GM10847 (cell line): ENCODE data around the gene ALDH1L2.

Experiments
- POLR2A ChIP-seq: IDR thresholded peaks from 2 replicates; pipeline ENCODE4 v1.6.1; 2011; ENCODE audit not compliant: insufficient read length; ENCODE audit errors: extremely low read depth

Gene ALDH1L2

GRCh38 chr12:105020241-105020962, 63.9 kb downstream of the ALDH1L2 start:
- TF ChIP-seq POLR2A, result no peak

GRCh38 chr12:105018776-105019175, 65.5 kb downstream of the ALDH1L2 start:
- TF ChIP-seq POLR2A, result no peak

DNA sequence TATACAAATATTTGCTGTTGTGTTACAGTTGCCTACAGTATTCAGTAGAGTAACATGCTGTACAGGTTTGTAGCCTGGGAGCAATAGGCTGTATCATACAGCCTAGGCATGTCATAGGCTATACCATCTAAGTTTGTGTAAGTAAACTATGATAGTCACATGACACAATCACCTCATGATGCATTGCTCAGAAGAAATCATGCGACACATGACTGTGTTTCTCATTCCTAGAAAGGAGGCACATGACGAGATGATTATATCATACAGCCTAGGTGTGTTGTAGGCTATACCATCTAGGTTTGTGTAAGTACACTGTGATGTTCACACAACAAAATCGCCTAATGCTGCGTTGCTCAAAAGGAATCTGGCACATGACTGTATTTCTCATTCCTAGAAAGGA, 66.2 kb downstream of the ALDH1L2 start:
- TF ChIP-seq POLR2A, result no peak

DNA sequence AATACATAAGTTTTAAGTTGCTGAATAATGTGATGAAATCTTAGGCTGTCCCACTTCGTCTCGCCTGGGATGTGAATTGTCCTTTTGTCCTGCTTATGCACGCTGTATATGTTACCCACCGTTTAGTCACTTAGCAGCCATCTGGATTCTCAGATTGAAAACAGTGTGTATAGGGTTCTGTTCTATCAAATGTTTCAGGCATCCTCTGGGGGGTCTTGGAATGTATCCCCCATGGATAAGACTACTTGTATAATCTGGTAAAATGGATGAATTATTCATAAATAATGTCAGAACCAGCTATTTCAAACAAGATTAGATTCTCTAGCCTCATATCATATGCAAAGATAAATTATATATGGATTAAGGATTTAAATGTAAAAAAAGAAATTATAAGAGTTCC, 68.7 kb downstream of the ALDH1L2 start:
- TF ChIP-seq POLR2A, result no peak

DNA sequence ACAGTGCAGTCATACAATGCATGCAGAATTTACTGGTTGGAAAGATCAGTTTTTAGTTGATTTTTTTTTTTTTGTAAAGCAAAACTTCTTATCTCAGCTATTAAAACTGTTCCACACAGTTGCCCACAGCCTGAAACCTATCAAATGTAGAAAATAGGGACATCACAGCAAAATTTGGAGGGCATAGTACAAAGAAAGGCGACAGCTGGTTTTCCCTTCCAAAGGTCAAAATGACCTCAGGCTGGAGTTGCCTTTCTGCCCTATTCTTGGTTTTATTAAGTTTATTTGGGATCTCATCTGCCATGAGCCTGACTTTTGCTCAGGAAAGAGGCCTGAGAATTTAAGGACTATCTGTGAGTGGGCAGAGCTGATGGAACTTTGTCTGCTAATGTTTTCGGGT, 69.7 kb downstream of the ALDH1L2 start:
- TF ChIP-seq POLR2A, result no peak

DNA sequence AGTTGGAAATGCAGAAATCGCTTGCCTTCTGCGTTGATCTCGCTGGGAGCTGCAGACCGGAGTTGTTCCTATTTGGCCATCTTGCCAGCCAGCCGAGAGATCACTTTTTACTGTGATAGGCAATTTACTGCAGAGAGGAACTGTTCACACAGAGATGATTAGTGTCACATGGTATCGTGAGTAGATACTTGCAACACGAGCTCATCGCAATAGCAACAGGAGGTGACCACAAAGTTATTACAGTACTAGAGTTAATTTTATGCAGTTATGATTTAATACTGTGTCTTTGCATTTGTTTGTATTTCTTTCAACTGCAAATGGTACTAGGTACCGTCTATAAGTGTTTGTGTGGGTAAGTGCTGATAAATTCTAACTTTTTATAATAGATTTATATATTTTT, 70.4 kb downstream of the ALDH1L2 start:
- no peak for TF ChIP-seq POLR2A

DNA sequence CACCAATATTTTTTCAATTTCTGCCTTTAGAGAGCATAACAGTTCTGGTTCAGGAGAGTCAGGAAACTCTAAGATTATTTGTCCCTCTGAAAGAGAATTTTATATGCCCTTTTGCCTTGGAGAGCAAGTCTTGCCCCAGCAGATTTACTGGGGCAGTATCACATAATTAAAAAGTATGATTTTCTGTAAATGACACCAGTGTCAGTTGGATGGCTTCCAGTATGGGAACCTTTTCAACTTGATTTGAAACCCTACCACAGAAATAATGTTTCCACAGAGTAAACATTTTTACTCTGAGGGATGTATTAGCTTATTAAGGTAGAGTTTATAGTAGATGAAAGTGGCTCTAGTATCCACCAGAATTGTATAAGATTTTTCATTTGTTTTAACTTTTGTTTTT, 82.8 kb downstream of the ALDH1L2 start:
- no peak for TF ChIP-seq POLR2A

GRCh38 chr12:104999347-104999685, 84.9 kb downstream of the ALDH1L2 start:
- no peak for TF ChIP-seq POLR2A

- no peak for TF ChIP-seq POLR2A
These were observed 85.6 kb downstream of the ALDH1L2 start for GRCh38 chr12:104998423-104999346.

DNA sequence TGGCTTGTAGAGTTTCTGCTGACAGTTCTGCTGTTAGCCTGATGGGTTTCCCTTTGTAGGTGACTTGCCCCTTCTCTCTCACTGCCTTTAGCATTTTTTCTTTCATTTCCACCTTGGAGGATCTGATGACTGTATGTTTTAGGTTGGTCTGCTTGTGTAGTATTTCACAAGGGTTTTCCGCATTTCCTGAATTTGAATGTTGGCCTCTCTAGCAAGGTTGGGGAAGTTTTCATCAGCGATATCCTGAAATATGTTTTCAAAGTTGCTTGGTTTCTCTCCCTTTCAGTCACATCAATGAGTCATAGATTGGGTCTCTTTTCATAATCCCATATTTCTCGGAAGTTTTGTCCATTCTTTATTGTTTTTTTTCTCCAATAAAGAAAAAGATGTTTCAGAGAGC, 86.7 kb downstream of the ALDH1L2 start:
- TF ChIP-seq POLR2A, result no peak

GRCh38 chr12:104994336-104994735, 89.9 kb downstream of the ALDH1L2 start:
- TF ChIP-seq POLR2A, result no peak

DNA sequence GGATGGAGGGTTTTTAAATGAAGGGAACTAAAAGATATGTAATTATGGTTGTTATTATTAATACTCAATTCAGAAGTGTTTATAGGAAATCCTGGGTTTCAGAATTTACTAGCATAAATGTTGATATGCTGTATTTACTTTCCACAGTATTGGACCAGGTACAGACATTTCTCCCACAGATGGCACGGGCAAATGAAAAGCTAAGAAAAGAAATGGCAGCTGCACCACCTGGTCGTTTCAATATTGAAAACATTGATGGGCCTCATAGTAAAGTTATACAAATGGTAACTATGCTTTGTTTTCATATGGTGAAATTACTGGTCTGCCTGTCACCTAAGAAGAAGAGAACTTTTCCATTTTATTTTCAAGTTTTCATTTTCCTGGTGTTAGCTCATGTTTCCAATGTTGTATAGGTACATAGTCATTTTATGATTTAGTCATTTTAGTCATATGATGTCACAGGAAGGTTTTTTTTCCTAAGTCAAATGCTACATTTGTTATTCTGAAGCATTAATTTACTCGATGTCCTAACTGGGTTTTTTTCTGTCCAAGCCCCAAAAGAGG, 92.6 kb downstream of the ALDH1L2 start:
- no peak for TF ChIP-seq POLR2A

- no peak for TF ChIP-seq POLR2A
These were observed 93.3 kb downstream of the ALDH1L2 start for GRCh38 chr12:104990950-104991349.

DNA sequence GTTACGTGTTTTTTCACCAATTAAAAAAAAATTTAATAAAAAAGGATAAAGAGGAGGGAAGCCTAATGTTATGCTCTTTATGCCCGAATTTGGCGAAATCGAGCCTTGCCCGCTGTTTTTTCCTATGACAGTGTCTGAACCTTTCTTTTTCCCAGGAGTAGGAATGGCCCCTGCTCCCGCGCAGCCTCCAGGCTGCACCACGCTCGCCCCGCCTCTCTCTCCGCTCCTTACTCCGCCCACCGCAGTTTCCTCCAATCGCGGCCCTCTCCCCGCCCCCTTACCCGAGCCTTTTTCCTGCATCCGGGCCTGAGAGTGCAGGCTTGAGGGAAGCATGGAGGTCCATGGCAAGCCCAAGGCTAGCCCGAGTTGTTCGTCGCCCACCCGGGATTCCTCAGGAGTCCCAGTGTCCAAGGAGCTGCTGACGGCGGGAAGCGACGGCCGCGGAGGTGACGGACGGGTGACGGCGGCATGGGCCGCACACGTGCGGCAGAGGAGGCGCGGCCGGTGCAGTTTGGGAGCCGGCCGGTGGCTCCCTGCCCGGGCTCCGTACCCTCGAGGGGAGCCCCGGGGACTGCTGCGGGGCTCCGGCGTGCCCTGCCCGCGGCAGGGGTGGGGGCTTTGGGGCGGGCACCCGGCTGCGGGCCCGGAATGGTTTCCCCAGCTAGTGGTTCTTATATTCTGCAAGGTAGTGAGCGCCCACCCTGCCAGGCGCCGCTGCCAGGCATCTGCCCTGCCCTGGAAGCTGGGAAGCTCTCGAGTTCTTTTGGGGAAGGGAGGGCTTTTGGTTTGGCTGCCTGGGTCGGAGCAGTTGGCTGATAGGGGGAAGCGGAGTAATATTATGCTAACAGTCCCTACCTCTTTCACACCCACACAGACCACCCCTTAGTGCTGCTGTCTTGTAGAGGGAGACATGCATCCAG, 98.0 kb downstream of the ALDH1L2 start, which contains the start of gene NOPCHAP1:
TSS of gene NOPCHAP1 (plus strand) at position 295 of the 920 bp plus-strand sequence. CDS start at position 332, 37 bp downstream.
- TF ChIP-seq POLR2A, result peak; percentile 62

DNA sequence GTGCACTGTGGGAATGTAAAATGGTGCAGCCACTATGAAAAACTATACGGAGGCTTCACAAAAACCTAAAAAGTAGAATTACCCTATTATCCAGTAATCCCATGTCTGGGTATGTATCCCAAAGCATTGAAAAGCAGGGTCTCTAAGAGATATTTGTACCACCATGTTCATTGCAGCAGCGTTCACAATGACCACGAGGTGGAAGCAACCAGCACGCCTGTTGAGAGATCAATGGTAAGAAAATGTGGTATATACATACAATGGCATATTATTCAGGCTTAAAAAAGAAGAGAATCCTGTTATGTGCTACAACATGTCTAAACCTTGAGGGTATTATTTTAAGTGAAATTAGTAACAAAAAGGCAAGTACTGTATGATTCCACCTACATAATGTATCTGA, 99.1 kb downstream of the ALDH1L2 start:
- no peak for TF ChIP-seq POLR2A
